ENCODE results near the gene STIMATE.

DNA sequence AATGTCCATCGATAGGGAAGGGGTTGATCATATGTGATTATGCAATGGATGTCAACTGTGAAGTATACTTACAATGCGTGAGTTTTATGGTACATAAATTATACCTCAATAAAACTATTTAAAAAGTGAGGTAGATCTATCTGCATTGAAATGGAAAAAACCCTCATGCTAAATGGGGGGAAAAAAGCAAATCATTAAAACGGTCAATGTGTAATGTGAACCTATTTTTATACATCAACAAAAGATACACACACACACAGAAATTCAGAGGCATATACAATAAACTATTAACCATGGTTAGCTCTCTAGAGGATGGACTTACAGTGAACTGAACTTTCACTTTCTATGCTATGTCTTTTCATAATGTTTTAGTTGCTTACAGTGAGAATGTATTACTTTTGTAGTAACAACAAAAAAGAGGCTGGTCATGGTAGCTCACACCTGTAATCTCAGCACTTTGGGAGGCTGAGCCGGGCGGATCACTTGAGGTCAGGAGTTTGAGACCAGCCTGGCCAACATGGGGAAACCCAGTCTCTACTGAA lies 23.1 kb downstream of the STIMATE start:
- TF ChIP-seq CTCF (IDR thresholded peaks at IDR 0.05) (no peak), POLR2AphosphoS5 (IDR thresholded peaks at IDR 0.05) (no peak), POLR2A (IDR thresholded peaks at IDR 0.05) (no peak), EP300 (IDR thresholded peaks at IDR 0.05; ENCODE audit: low read depth) (no peak)
